Smooth muscle cell (in vitro differentiated cells): ENCODE measurements around the gene CFI. TPM values are rescaled to one million over a fixed set of nuclear protein-coding genes. Genes with fewer than 3 reads are reported as not detected.

Experiments used
- DNase-seq: peaks from one replicate; lab custom pipeline; 2025; ENCODE audit not compliant: unreplicated experiment; lab: John Stamatoyannopoulos, UW
- H2AFZ ChIP-seq: fragments of 200-600 bp; sonication (generic); 2 replicates; pipeline ENCODE4 v1.6.0; 2016; ENCODE audit warnings: antibody characterized with exemption, low read depth, mild to moderate bottlenecking
- H3F3A ChIP-seq: fragments of 200-600 bp; sonication (generic); 2 replicates; pipeline ENCODE4 v1.6.0; 2017; ENCODE audit warnings: antibody characterized with exemption, low read depth
- H3K27ac ChIP-seq: fragments of 200-600 bp; sonication (generic); 2 replicates; pipeline ENCODE4 v1.5.1; 2016; ENCODE audit warnings: low read depth, mild to moderate bottlenecking
- H3K27me3 ChIP-seq: fragments of 200-600 bp; sonication (generic); 2 replicates; pipeline ENCODE4 v1.6.1; 2016; ENCODE audit warnings: low read depth, mild to moderate bottlenecking
- H3K36me3 ChIP-seq: fragments of 200-600 bp; sonication (generic); 2 replicates; pipeline ENCODE4 v1.5.1; 2016; ENCODE audit warnings: low read depth
- H3K4me1 ChIP-seq: fragments of 200-600 bp; sonication (generic); 2 replicates; pipeline ENCODE4 v1.5.1; 2016; ENCODE audit warnings: low read depth
- H3K4me2 ChIP-seq: fragments of 200-600 bp; sonication (generic); 2 replicates; pipeline ENCODE4 v1.6.0; 2016; ENCODE audit warnings: mild to moderate bottlenecking
- H3K4me3 ChIP-seq: fragments of 200-600 bp; sonication (generic); 2 replicates; pipeline ENCODE4 v1.5.1; 2016; ENCODE audit warnings: mild to moderate bottlenecking
- H3K79me2 ChIP-seq: fragments of 200-600 bp; sonication (generic); 2 replicates; pipeline ENCODE4 v1.6.0; 2016; ENCODE audit warnings: low read depth, mild to moderate bottlenecking
- H3K9ac ChIP-seq: fragments of 200-600 bp; sonication (generic); 2 replicates; pipeline ENCODE4 v1.6.0; 2016; ENCODE audit warnings: low read depth
- H3K9me3 ChIP-seq: fragments of 200-600 bp; sonication (generic); replicated peaks from 2 replicates; pipeline ENCODE4 v1.5.1; 2016; ENCODE audit warnings: low read depth
- H4K20me1 ChIP-seq: fragments of 200-600 bp; sonication (generic); 2 replicates; pipeline ENCODE4 v1.6.0; 2016; ENCODE audit warnings: low read depth
- CTCF ChIP-seq: fragments of 200-600 bp; sonication (generic); IDR thresholded peaks from 2 replicates; pipeline ENCODE4 v1.5.1; 2017; ENCODE audit warnings: borderline replicate concordance, mild to moderate bottlenecking, antibody characterized with exemption; ENCODE audit not compliant: insufficient read depth, poor library complexity, severe bottlenecking
- WGBS: methylation state at CpG from one replicate; pipeline ENCODE4 v1.1.7; 2016; ENCODE audit warnings: low lambda C conversion rate; 5-methylcytosine and 5-hydroxymethylcytosine counted together
- polyA plus RNA-seq: library from polyadenylated mRNA; unstranded; fragments of >200 nt; fragmentation: Nextera tagmentation; extraction: Ambion mirVana; gene quantifications from 2 replicates; pipeline ENCODE4 v1.2.1, GENCODE V29; 2016
- total RNA-seq: library from RNA; depleted of rRNA; stranded (reverse); fragments of >200 nt; gene quantifications from 2 replicates; pipeline ENCODE4 v1.2.3, GENCODE V29; 2014

Gene CFI
- total and polyA plus RNA-seq, 2 experiments from 2014 or later, result 0.63 to 1.1 TPM

GRCh38 chr4:109811707-109812106 lies 9.9 kb upstream of the CFI start:
- Histone ChIP-seq H3K9me3 (no peaks in the 10 kb centered on the region), H3K9ac (no peak overlapping the region), H3K4me2 (no peak overlapping the region), H3K27ac (no peak overlapping the region), H3K27me3 (no peaks in the 10 kb centered on the region), H3K4me1 (peaks cover 5% of the 10 kb centered on the region), H4K20me1 (no peaks in the 10 kb centered on the region), H3K4me3 (no peak overlapping the region), H3K36me3 (no peaks in the 10 kb centered on the region), H3F3A (no peaks in the 10 kb centered on the region), H2AFZ (no peak overlapping the region), H3K79me2 (peaks cover 12% of the 10 kb centered on the region)
- no peak for DNase-seq
- 91% methylated on average over 3 of the region's 3 CpGs for WGBS
- TF ChIP-seq CTCF, result no peak

DNA sequence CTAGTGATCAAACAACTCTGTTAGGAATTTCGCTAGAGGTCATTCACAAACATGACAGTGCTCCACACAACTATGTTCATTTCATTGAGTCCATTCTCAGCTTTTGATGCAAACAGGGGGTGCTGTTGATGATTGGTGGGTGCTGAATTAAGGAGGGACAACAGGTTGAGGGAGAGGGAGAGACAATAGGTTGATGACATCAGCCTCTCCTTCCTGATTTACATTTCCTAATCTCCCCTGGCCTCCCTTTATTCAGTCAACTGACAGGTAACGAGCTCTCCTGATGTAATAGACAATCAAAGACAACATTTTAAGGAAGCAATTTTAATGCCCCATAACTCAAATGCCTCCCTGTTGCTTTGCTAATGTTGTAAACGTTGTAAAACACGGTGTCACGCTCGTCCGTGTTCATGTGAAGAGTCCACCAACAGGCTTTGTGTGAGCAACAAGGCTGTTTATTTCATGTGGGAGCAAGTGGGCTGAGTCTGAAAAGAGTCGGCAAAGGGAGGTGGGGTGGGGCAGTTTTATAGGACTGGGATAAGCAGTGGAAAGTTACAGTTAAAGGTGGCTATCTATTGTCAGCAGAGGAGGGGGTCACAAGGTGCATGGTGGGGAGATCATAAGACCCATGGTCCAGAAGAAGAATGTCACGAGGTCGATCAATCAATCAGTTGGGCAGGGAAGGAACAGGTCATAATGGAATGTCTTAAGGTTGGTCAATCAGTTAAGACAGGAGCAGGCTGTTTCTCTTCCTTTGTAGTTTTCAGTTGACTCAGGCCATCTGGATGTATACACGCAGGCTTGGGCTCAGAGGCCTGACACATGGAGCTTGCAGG lies 9.0 kb upstream of the CFI start:
- WGBS, result 59% methylated on average over 11 of the region's 11 CpGs
- Histone ChIP-seq H3K9me3 (no peaks in the 10 kb centered on the region), H3K79me2 (peaks cover 3% of the 10 kb centered on the region), H3K9ac (no peak overlapping the region), H3K4me1 (no peaks in the 10 kb centered on the region), H4K20me1 (no peaks in the 10 kb centered on the region), H3K27ac (no peak overlapping the region), H2AFZ (no peak overlapping the region), H3K4me3 (no peak overlapping the region), H3F3A (no peaks in the 10 kb centered on the region), H3K36me3 (no peaks in the 10 kb centered on the region), H3K27me3 (no peaks in the 10 kb centered on the region), H3K4me2 (no peak overlapping the region)
- DNase-seq, result no peak
- TF ChIP-seq CTCF, result no peak

DNA sequence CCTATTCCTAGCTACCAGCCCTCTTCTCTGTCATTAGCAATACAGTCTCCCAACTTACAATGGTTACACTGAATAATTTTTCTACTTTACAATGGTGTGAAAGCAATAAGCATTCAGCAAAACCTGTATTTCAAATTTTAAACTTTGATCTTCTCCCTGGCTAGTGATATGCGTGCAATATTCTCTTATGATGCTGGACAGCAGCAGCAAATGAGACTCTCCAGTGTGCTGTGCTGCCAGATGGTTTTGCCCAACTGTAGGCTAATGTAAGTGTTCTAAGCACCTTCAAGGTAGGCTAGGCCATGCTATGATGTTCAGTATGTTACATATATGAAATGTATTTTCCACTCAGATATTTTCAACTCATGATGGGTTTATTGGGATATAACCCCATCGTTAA lies 7.9 kb upstream of the CFI start:
- no peak for TF ChIP-seq CTCF
- no peak for DNase-seq
- WGBS, result 96% methylated on average over 2 of the region's 2 CpGs

More for the DNA sequence above, 7.9 kb upstream of the CFI start:
- Histone ChIP-seq H2AFZ (no peak overlapping the region), H3K4me1 (no peaks in the 10 kb centered on the region), H3K79me2 (no peaks in the 10 kb centered on the region), H3K4me3 (no peak overlapping the region), H3K9me3 (no peaks in the 10 kb centered on the region), H3K36me3 (no peaks in the 10 kb centered on the region), H3K9ac (no peak overlapping the region), H3K27ac (no peak overlapping the region), H3F3A (no peaks in the 10 kb centered on the region), H3K4me2 (no peak overlapping the region), H3K27me3 (no peaks in the 10 kb centered on the region), H4K20me1 (no peaks in the 10 kb centered on the region)
